Hematopoietic multipotent progenitor cell treated with erythropoietin and hydrocortisone succinate and interleukin-3 and kit ligand, for 15 days (in vitro differentiated cells): Measurements from ENCODE around the gene CYB561.
"Not testable (repeated sequence)": the region's sequence is repeated elsewhere in the genome, so short reads cannot be mapped to it uniquely, and the experiment has no call there.

Experiments used
- DNase-seq: peaks from one replicate; pipeline ENCODE4 v3.0.0-alpha.2; 2015; ENCODE audit warnings: low spot score

Gene CYB561

GRCh38 chr17:63478814-63479494 is 32.8 kb upstream of the CYB561 start:
- DNase-seq = peak; percentile 66

- DNase-seq = no peak
Measured at GRCh38 chr17:63477480-63478440, 31.7 kb upstream of the CYB561 start.

- DNase-seq = no peak
Measured at GRCh38 chr17:63476854-63477479, 30.9 kb upstream of the CYB561 start, which contains the start of gene ACE. ACE (plus strand) TSS chr17:63477061; CDS start chr17:63477095, 34 bp downstream.

GRCh38 chr17:63476459-63476853 is 30.4 kb upstream of the CYB561 start:
- no peak for DNase-seq

- no peak for DNase-seq
Measured at GRCh38 chr17:63475491-63476412, 29.6 kb upstream of the CYB561 start.

GRCh38 chr17:63474586-63475460 is 28.7 kb upstream of the CYB561 start:
- no peak for DNase-seq

- no peak for DNase-seq
Measured at GRCh38 chr17:63474174-63474573, 28.1 kb upstream of the CYB561 start.

GRCh38 chr17:63468099-63468498 is 22.0 kb upstream of the CYB561 start:
- not testable (repeated sequence) for DNase-seq

GRCh38 chr17:63464691-63465236 is 18.7 kb upstream of the CYB561 start:
- DNase-seq = no peak

GRCh38 chr17:63463771-63464170 is 17.7 kb upstream of the CYB561 start:
- no peak for DNase-seq

GRCh38 chr17:63460018-63460417 is 13.9 kb upstream of the CYB561 start:
- DNase-seq = no peak

- DNase-seq = no peak
Measured at GRCh38 chr17:63458478-63458877, 12.4 kb upstream of the CYB561 start.

GRCh38 chr17:63455417-63455816 is 9.3 kb upstream of the CYB561 start:
- DNase-seq = no peak

- no peak for DNase-seq
Measured at GRCh38 chr17:63454915-63455314, 8.8 kb upstream of the CYB561 start.

- DNase-seq = not testable (repeated sequence)
Measured at GRCh38 chr17:63454357-63454756, 8.3 kb upstream of the CYB561 start.

- DNase-seq = no peak
Measured at GRCh38 chr17:63452962-63453551, 7.0 kb upstream of the CYB561 start.

GRCh38 chr17:63452046-63452961 is 6.2 kb upstream of the CYB561 start:
- no peak for DNase-seq

- DNase-seq = no peak
Measured at GRCh38 chr17:63451150-63451549, 5.0 kb upstream of the CYB561 start.

- no peak for DNase-seq
Measured at GRCh38 chr17:63450551-63450950, 4.4 kb upstream of the CYB561 start.
